H9 (cell line): ENCODE measurements around the gene EFNB1. TPM values are rescaled to one million over a fixed set of nuclear protein-coding genes. Genes with fewer than 3 reads are reported as not detected.

Experiments used
- DNase-seq: peaks from one replicate; pipeline ENCODE4 v3.0.0-alpha.2; 2017
- H2AFZ ChIP-seq: one replicate; pipeline ENCODE4 v1.6.1; 2013; ENCODE audit warnings: mild to moderate bottlenecking, low read length, control low read depth, moderate library complexity
- H2AK5ac ChIP-seq: 2 replicates; pipeline ENCODE4 v1.6.1; 2013; ENCODE audit warnings: low read length, control low read depth, mixed read lengths; ENCODE audit not compliant: insufficient read length
- H2BK120ac ChIP-seq: one replicate; pipeline ENCODE4 v1.6.1; 2013; ENCODE audit warnings: low read depth, mild to moderate bottlenecking, low read length, control low read depth, inconsistent platforms; ENCODE audit not compliant: poor library complexity, severe bottlenecking
- H2BK12ac ChIP-seq: 2 replicates; pipeline ENCODE4 v1.6.1; 2013; ENCODE audit warnings: low read length, control low read depth, mixed read lengths, low read depth; ENCODE audit not compliant: insufficient read length
- H2BK15ac ChIP-seq: 2 replicates; pipeline ENCODE4 v1.6.1; 2013; ENCODE audit warnings: low read depth, low read length, control low read depth
- H2BK20ac ChIP-seq: one replicate; pipeline ENCODE4 v1.6.1; 2013; ENCODE audit warnings: low read depth, mild to moderate bottlenecking, low read length, control low read depth, inconsistent platforms; ENCODE audit not compliant: poor library complexity, severe bottlenecking
- H2BK5ac ChIP-seq: 2 replicates; pipeline ENCODE4 v1.6.1; 2013; ENCODE audit warnings: low read length, control low read depth, mixed read lengths; ENCODE audit not compliant: insufficient read length
- H3K14ac ChIP-seq: 2 replicates; pipeline ENCODE4 v1.6.1; 2013; ENCODE audit warnings: low read length, control low read depth; ENCODE audit not compliant: insufficient read depth
- H3K18ac ChIP-seq: 2 replicates; pipeline ENCODE4 v1.6.1; 2013; ENCODE audit warnings: low read depth, mild to moderate bottlenecking, mixed read lengths, low read length, control low read depth; ENCODE audit not compliant: insufficient read length
- H3K23ac ChIP-seq: 2 replicates; pipeline ENCODE4 v1.6.1; 2013; ENCODE audit warnings: low read length, control low read depth, mixed read lengths, low read depth; ENCODE audit not compliant: insufficient read length
- H3K23me2 ChIP-seq: 2 replicates; pipeline ENCODE4 v1.6.1; 2013; ENCODE audit warnings: low read depth, mild to moderate bottlenecking, mixed read lengths, low read length, control low read depth; ENCODE audit not compliant: insufficient read length, poor library complexity, severe bottlenecking
- H3K27ac ChIP-seq: 2 replicates; pipeline ENCODE4 v1.5.1; 2013; ENCODE audit warnings: low read length, control low read depth, mixed read lengths, low read depth; ENCODE audit not compliant: insufficient read length
- H3K27me3 ChIP-seq: 2 replicates; pipeline ENCODE4 v1.6.1; 2013; ENCODE audit warnings: low read length, control low read depth, inconsistent platforms; ENCODE audit not compliant: insufficient read depth
- H3K4ac ChIP-seq: 2 replicates; pipeline ENCODE4 v1.6.1; 2013; ENCODE audit warnings: low read depth, mild to moderate bottlenecking, control low read depth, inconsistent platforms, low read length, moderate library complexity
- H3K4me1 ChIP-seq: 2 replicates; pipeline ENCODE4 v1.6.1; 2013; ENCODE audit warnings: low read length, control low read depth, inconsistent platforms; ENCODE audit not compliant: insufficient read depth
- H3K4me2 ChIP-seq: 2 replicates; pipeline ENCODE4 v1.6.1; 2013; ENCODE audit warnings: low read length, control low read depth, mixed read lengths; ENCODE audit not compliant: insufficient read length, insufficient read depth
- H3K56ac ChIP-seq: 2 replicates; pipeline ENCODE4 v1.6.1; 2013; ENCODE audit warnings: low read depth, mild to moderate bottlenecking, mixed read lengths, low read length, control low read depth; ENCODE audit not compliant: insufficient read length
- H3K79me1 ChIP-seq: 2 replicates; pipeline ENCODE4 v1.6.1; 2013; ENCODE audit warnings: low read depth, mild to moderate bottlenecking, moderate library complexity, low read length, control low read depth, inconsistent platforms; ENCODE audit not compliant: insufficient read depth, poor library complexity, severe bottlenecking
- H3K79me2 ChIP-seq: 2 replicates; pipeline ENCODE4 v1.6.1; 2013; ENCODE audit warnings: low read length, control low read depth, inconsistent platforms; ENCODE audit not compliant: insufficient read depth
- H3K9ac ChIP-seq: 2 replicates; pipeline ENCODE4 v1.6.1; 2013; ENCODE audit warnings: low read length, control low read depth, mixed read lengths; ENCODE audit not compliant: insufficient read length; ENCODE audit errors: extremely low read depth
- H3K9me3 ChIP-seq: one replicate; pipeline ENCODE4 v1.6.1; 2013; ENCODE audit warnings: low read depth, low read length, inconsistent platforms; ENCODE audit not compliant: control insufficient read depth
- H3T11ph ChIP-seq: one replicate; pipeline ENCODE4 v1.6.1; 2013; ENCODE audit warnings: mild to moderate bottlenecking, low read length, control low read depth, inconsistent platforms
- H4K20me1 ChIP-seq: one replicate; pipeline ENCODE4 v1.6.1; 2013; ENCODE audit not compliant: control insufficient read depth, insufficient read length, insufficient read depth
- H4K5ac ChIP-seq: 2 replicates; pipeline ENCODE4 v1.6.1; 2013; ENCODE audit warnings: low read depth, mild to moderate bottlenecking, mixed read lengths, low read length, control low read depth; ENCODE audit not compliant: insufficient read length
- H4K8ac ChIP-seq: replicated peaks from 2 replicates; pipeline ENCODE4 v1.6.1; 2013; ENCODE audit warnings: low read length, control low read depth, mixed read lengths, low read depth; ENCODE audit not compliant: insufficient read length
- H4K91ac ChIP-seq: 2 replicates; pipeline ENCODE4 v1.6.1; 2013; ENCODE audit warnings: low read depth, mild to moderate bottlenecking, moderate library complexity, mixed read lengths, low read length, control low read depth; ENCODE audit not compliant: insufficient read length
- H3K27ac Mint-ChIP-seq, 3 experiments: 2 replicates in 2 of 3; 3 replicates in 1 of 3; pipeline ENCODE4 v1.8.0; 2020 to 2021; ENCODE audit warnings: mixed read lengths in 3 of 3, mild to moderate bottlenecking in 1 of 3, moderate library complexity in 1 of 3
- H3K27me3 Mint-ChIP-seq: 2 replicates; pipeline ENCODE4 v1.8.0; 2021; ENCODE audit warnings: low read depth, mild to moderate bottlenecking, moderate library complexity, mixed read lengths
- H3K36me3 Mint-ChIP-seq, 3 experiments: 2 replicates in 2 of 3; 3 replicates in 1 of 3; pipeline ENCODE4 v1.8.0; 2020 to 2021; ENCODE audit warnings: low read depth in 3 of 3, mixed read lengths in 3 of 3; ENCODE audit not compliant: insufficient read depth in 1 of 3
- H3K4me1 Mint-ChIP-seq, 2 experiments: 2 replicates each; pipeline ENCODE4 v1.8.0; 2020; ENCODE audit warnings: mixed read lengths in 2 of 2
- H3K4me3 Mint-ChIP-seq, 2 experiments: 2 replicates in 1 of 2; 3 replicates in 1 of 2; pipeline ENCODE4 v1.8.0; 2020 to 2021; ENCODE audit warnings: mild to moderate bottlenecking in 2 of 2, mixed read lengths in 2 of 2, moderate library complexity in 1 of 2
- H3K9me3 Mint-ChIP-seq, 2 experiments: 2 replicates in 1 of 2; 3 replicates in 1 of 2; pipeline ENCODE4 v1.8.0; 2020; ENCODE audit warnings: mild to moderate bottlenecking in 2 of 2, mixed read lengths in 2 of 2, moderate library complexity in 1 of 2
- CTCF ChIP-seq: fragments of 200-600 bp; sonication (generic); conservative IDR thresholded peaks from 3 replicates; pipeline ENCODE4 v1.8.0; 2021; ENCODE audit warnings: antibody characterized with exemption, mild to moderate bottlenecking
- WGBS: extraction: QIAGEN DNeasy Blood & Tissue Kit; methylation state at CpG from one replicate; pipeline ENCODE4 v1.1.7; 2013; ENCODE audit warnings: missing lambda C conversion rate, low lambda C conversion rate, mixed read lengths; ENCODE audit not compliant: insufficient read length; ENCODE audit errors: extremely low coverage; 5-methylcytosine and 5-hydroxymethylcytosine counted together
- total RNA-seq: library from RNA; stranded (reverse); gene quantifications from 2 replicates; pipeline ENCODE4 v1.2.1, GENCODE V29; 2021

EFNB1 gene
- total RNA-seq, 1 experiment from 2014 or later, result 3.1 TPM

GRCh38 chrX:68847172-68847571 is 18.4 kb downstream of the EFNB1 start:
- H3K4me1 Mint-ChIP-seq, result peaks cover 32 to 48% of the 10 kb centered on the region in 2 experiments
- H3K4me3 Mint-ChIP-seq, result no peak overlapping the region
- peak overlapping the region in 1 of 3 experiments; percentile 90; a peak in 1 of 7 replicates for H3K27ac Mint-ChIP-seq

More at GRCh38 chrX:68847172-68847571, 18.4 kb downstream of the EFNB1 start:
- Histone ChIP-seq H4K91ac (no peak overlapping the region), H3K23ac (no peak overlapping the region), H3K79me1 (no peaks in the 10 kb centered on the region), H3K4ac (no peak overlapping the region), H3K14ac (no peak overlapping the region), H2BK12ac (no peak overlapping the region), H3T11ph (no peak overlapping the region), H4K8ac (no peak overlapping the region), H2BK5ac (no peak overlapping the region), H3K27me3 (peaks cover 13% of the 10 kb centered on the region), H2BK120ac (no peak overlapping the region), H4K20me1 (no peaks in the 10 kb centered on the region), H3K79me2 (no peaks in the 10 kb centered on the region), H3K4me1 (peaks cover 4% of the 10 kb centered on the region; the same call in 1 of the 2 replicates), H4K5ac (no peak overlapping the region), H2AK5ac (no peak overlapping the region), H3K9ac (no peak overlapping the region), H3K18ac (no peak overlapping the region), H2AFZ (no peak overlapping the region), H2BK20ac (no peak overlapping the region), H2BK15ac (no peak overlapping the region), H3K9me3 (no peaks in the 10 kb centered on the region), H3K23me2 (no peaks in the 10 kb centered on the region), H3K27ac (no peak overlapping the region), H3K56ac (no peak overlapping the region), H3K4me2 (peak overlapping the region; percentile 43)
- Mint-ChIP-seq H3K27me3 (peaks cover 38% of the 10 kb centered on the region), H3K36me3 (peaks cover under 1 to 10% (median 1%) of the 10 kb centered on the region in 3 experiments; a peak in 5 of 7 replicates), H3K9me3 (peaks cover 58 to 70% of the 10 kb centered on the region in 2 experiments)
- no peak for DNase-seq
- no peak for TF ChIP-seq CTCF
- WGBS, result no CpG with 5 or more reads among the region's 4 CpGs
